ENCODE results near the gene PHF21B. TPM values are rescaled to one million over a fixed set of nuclear protein-coding genes. Genes with fewer than 3 reads are reported as not detected.
A peak's percentile ranks its signal among the peaks of the same experiment; 100 is the strongest.

The PHF21B gene
- total and polyA plus RNA-seq, 4 donors, result 3.3 to 12.7 (median 9.2) TPM

- no CpG with 5 or more reads among the region's 9 CpGs for WGBS (ENCODE audit: insufficient coverage)
- H3K4me1 ChIP-seq (ENCODE audit: control insufficient read depth, insufficient read depth, low read length), result no peaks in the 10 kb centered on the region
- H3K27ac ChIP-seq (ENCODE audit: low read depth, low read length), result no peak overlapping the region
- H3K9me3 ChIP-seq (ENCODE audit: control insufficient read depth, insufficient read depth, low read length), result no peaks in the 10 kb centered on the region
- H3K36me3 ChIP-seq (ENCODE audit: control insufficient read depth, insufficient read depth, low read length), result no peaks in the 10 kb centered on the region
- no peak for DNase-seq (ENCODE audit: low read depth in 4 of 6, low spot score in 6 of 6)
- no peak overlapping the region for H3K4me3 ChIP-seq (ENCODE audit: low read depth, low read length)
- no peaks in the 10 kb centered on the region for H3K27me3 ChIP-seq (ENCODE audit: control insufficient read depth, insufficient read depth, low read length)
These were observed 13.6 kb upstream of the PHF21B start for GRCh38 chr22:45023431-45023830.

- H3K27ac ChIP-seq (ENCODE audit: low read depth, low read length), result no peak overlapping the region
- DNase-seq (ENCODE audit: low read depth in 4 of 6, low spot score in 6 of 6), result no peak
- H3K4me3 ChIP-seq (ENCODE audit: low read depth, low read length), result no peak overlapping the region
- no peaks in the 10 kb centered on the region for H3K4me1 ChIP-seq (ENCODE audit: control insufficient read depth, insufficient read depth, low read length)
- H3K27me3 ChIP-seq (ENCODE audit: control insufficient read depth, insufficient read depth, low read length), result no peaks in the 10 kb centered on the region
- no peaks in the 10 kb centered on the region for H3K9me3 ChIP-seq (ENCODE audit: control insufficient read depth, insufficient read depth, low read length)
- no peaks in the 10 kb centered on the region for H3K36me3 ChIP-seq (ENCODE audit: control insufficient read depth, insufficient read depth, low read length)
- 67% methylated on average over 15 of the region's 16 CpGs for WGBS (ENCODE audit: insufficient coverage)
These were observed 10.3 kb upstream of the PHF21B start for GRCh38 chr22:45019861-45020655.

GRCh38 chr22:45014654-45015053, 4.8 kb upstream of the PHF21B start:
- H3K4me3 ChIP-seq (ENCODE audit: low read depth, low read length), result no peak overlapping the region
- H3K27me3 ChIP-seq (ENCODE audit: control insufficient read depth, insufficient read depth, low read length), result no peaks in the 10 kb centered on the region
- WGBS (ENCODE audit: insufficient coverage), result 73% methylated on average over 2 of the region's 4 CpGs
- no peak overlapping the region for H3K27ac ChIP-seq (ENCODE audit: low read depth, low read length)
- H3K4me1 ChIP-seq (ENCODE audit: control insufficient read depth, insufficient read depth, low read length), result peaks cover 9% of the 10 kb centered on the region
- H3K36me3 ChIP-seq (ENCODE audit: control insufficient read depth, insufficient read depth, low read length), result no peaks in the 10 kb centered on the region
- no peaks in the 10 kb centered on the region for H3K9me3 ChIP-seq (ENCODE audit: control insufficient read depth, insufficient read depth, low read length)
- no peak for DNase-seq (ENCODE audit: low read depth in 4 of 6, low spot score in 6 of 6)

GRCh38 chr22:45013138-45013537, 3.3 kb upstream of the PHF21B start:
- no peak overlapping the region for H3K4me3 ChIP-seq (ENCODE audit: low read depth, low read length)
- no peak overlapping the region for H3K27ac ChIP-seq (ENCODE audit: low read depth, low read length)
- WGBS (ENCODE audit: insufficient coverage), result 94% methylated on average over 3 of the region's 5 CpGs
- DNase-seq (ENCODE audit: low read depth in 4 of 6, low spot score in 6 of 6), result no peak
- H3K9me3 ChIP-seq (ENCODE audit: control insufficient read depth, insufficient read depth, low read length), result no peaks in the 10 kb centered on the region
- H3K27me3 ChIP-seq (ENCODE audit: control insufficient read depth, insufficient read depth, low read length), result no peaks in the 10 kb centered on the region
- H3K36me3 ChIP-seq (ENCODE audit: control insufficient read depth, insufficient read depth, low read length), result no peaks in the 10 kb centered on the region
- H3K4me1 ChIP-seq (ENCODE audit: control insufficient read depth, insufficient read depth, low read length), result peaks cover 12% of the 10 kb centered on the region

- WGBS (ENCODE audit: insufficient coverage), result 0% methylated on average over 14 of the region's 17 CpGs
- no peak for DNase-seq (ENCODE audit: low read depth in 4 of 6, low spot score in 6 of 6)
- peak overlapping the region; percentile 74 for H3K27ac ChIP-seq (ENCODE audit: low read depth, low read length)
- H3K4me3 ChIP-seq (ENCODE audit: low read depth, low read length), result peak overlapping the region; percentile 69
- peaks cover 21% of the 10 kb centered on the region for H3K4me1 ChIP-seq (ENCODE audit: control insufficient read depth, insufficient read depth, low read length)
- H3K9me3 ChIP-seq (ENCODE audit: control insufficient read depth, insufficient read depth, low read length), result no peaks in the 10 kb centered on the region
- no peaks in the 10 kb centered on the region for H3K27me3 ChIP-seq (ENCODE audit: control insufficient read depth, insufficient read depth, low read length)
- H3K36me3 ChIP-seq (ENCODE audit: control insufficient read depth, insufficient read depth, low read length), result no peaks in the 10 kb centered on the region
These were observed 711 bp upstream of the PHF21B start for GRCh38 chr22:45010532-45010900.

GRCh38 chr22:45008751-45009605, 827 bp downstream of the PHF21B start:
- peak overlapping the region; percentile 72 for H3K27ac ChIP-seq (ENCODE audit: low read depth, low read length)
- H3K4me1 ChIP-seq (ENCODE audit: control insufficient read depth, insufficient read depth, low read length), result peaks cover 33% of the 10 kb centered on the region
- WGBS (ENCODE audit: insufficient coverage), result under 1% methylated on average over 73 of the region's 90 CpGs
- H3K9me3 ChIP-seq (ENCODE audit: control insufficient read depth, insufficient read depth, low read length), result no peaks in the 10 kb centered on the region
- peak in 3 of 6 donors; percentile 48 to 86 (median 84) for DNase-seq (ENCODE audit: low read depth in 4 of 6, low spot score in 6 of 6)
- H3K36me3 ChIP-seq (ENCODE audit: control insufficient read depth, insufficient read depth, low read length), result no peaks in the 10 kb centered on the region
- H3K27me3 ChIP-seq (ENCODE audit: control insufficient read depth, insufficient read depth, low read length), result no peaks in the 10 kb centered on the region
- H3K4me3 ChIP-seq (ENCODE audit: low read depth, low read length), result peak overlapping the region; percentile 69

GRCh38 chr22:45008186-45008681, 1.6 kb downstream of the PHF21B start:
- peak overlapping the region; percentile 64 for H3K4me3 ChIP-seq (ENCODE audit: low read depth, low read length)
- H3K36me3 ChIP-seq (ENCODE audit: control insufficient read depth, insufficient read depth, low read length), result peaks cover 3% of the 10 kb centered on the region
- no peaks in the 10 kb centered on the region for H3K9me3 ChIP-seq (ENCODE audit: control insufficient read depth, insufficient read depth, low read length)
- DNase-seq (ENCODE audit: low read depth in 4 of 6, low spot score in 6 of 6), result peak in 2 of 6 donors; percentile 69 to 75
- peak overlapping the region; percentile 90 for H3K27ac ChIP-seq (ENCODE audit: low read depth, low read length)
- H3K4me1 ChIP-seq (ENCODE audit: control insufficient read depth, insufficient read depth, low read length), result peaks cover 37% of the 10 kb centered on the region
- under 1% methylated on average over 37 of the region's 46 CpGs for WGBS (ENCODE audit: insufficient coverage)
- no peaks in the 10 kb centered on the region for H3K27me3 ChIP-seq (ENCODE audit: control insufficient read depth, insufficient read depth, low read length)

- peak in 3 of 6 donors; percentile 73 to 94 (median 93) for DNase-seq (ENCODE audit: low read depth in 4 of 6, low spot score in 6 of 6)
- H3K27ac ChIP-seq (ENCODE audit: low read depth, low read length), result peak overlapping the region; percentile 90
- 0% methylated on average over 48 of the region's 90 CpGs for WGBS (ENCODE audit: insufficient coverage)
- H3K36me3 ChIP-seq (ENCODE audit: control insufficient read depth, insufficient read depth, low read length), result peaks cover 4% of the 10 kb centered on the region
- H3K9me3 ChIP-seq (ENCODE audit: control insufficient read depth, insufficient read depth, low read length), result no peaks in the 10 kb centered on the region
- no peaks in the 10 kb centered on the region for H3K27me3 ChIP-seq (ENCODE audit: control insufficient read depth, insufficient read depth, low read length)
- H3K4me1 ChIP-seq (ENCODE audit: control insufficient read depth, insufficient read depth, low read length), result peaks cover 44% of the 10 kb centered on the region
- peak overlapping the region; percentile 64 for H3K4me3 ChIP-seq (ENCODE audit: low read depth, low read length)
These were observed 2.2 kb downstream of the PHF21B start for GRCh38 chr22:45007391-45008185.

GRCh38 chr22:45006964-45007390, 2.8 kb downstream of the PHF21B start:
- WGBS (ENCODE audit: insufficient coverage), result 0% methylated on average over 42 of the region's 44 CpGs
- peak in 4 of 6 donors; percentile 54 to 93 (median 80) for DNase-seq (ENCODE audit: low read depth in 4 of 6, low spot score in 6 of 6)
- peaks cover 4% of the 10 kb centered on the region for H3K36me3 ChIP-seq (ENCODE audit: control insufficient read depth, insufficient read depth, low read length)
- H3K4me3 ChIP-seq (ENCODE audit: low read depth, low read length), result peak overlapping the region; percentile 49
- no peaks in the 10 kb centered on the region for H3K9me3 ChIP-seq (ENCODE audit: control insufficient read depth, insufficient read depth, low read length)
- peaks cover 47% of the 10 kb centered on the region for H3K4me1 ChIP-seq (ENCODE audit: control insufficient read depth, insufficient read depth, low read length)
- H3K27me3 ChIP-seq (ENCODE audit: control insufficient read depth, insufficient read depth, low read length), result no peaks in the 10 kb centered on the region
- peak overlapping the region; percentile 90 for H3K27ac ChIP-seq (ENCODE audit: low read depth, low read length)

All from spinal cord (tissue), 10 donors.